Measurements from ENCODE around the gene PDGFC. TPM values are rescaled to one million over a fixed set of nuclear protein-coding genes. Genes with fewer than 3 reads are reported as not detected.

PDGFC gene
- total RNA-seq, 1 donor from 2014 or later = 70.9 TPM

DNA sequence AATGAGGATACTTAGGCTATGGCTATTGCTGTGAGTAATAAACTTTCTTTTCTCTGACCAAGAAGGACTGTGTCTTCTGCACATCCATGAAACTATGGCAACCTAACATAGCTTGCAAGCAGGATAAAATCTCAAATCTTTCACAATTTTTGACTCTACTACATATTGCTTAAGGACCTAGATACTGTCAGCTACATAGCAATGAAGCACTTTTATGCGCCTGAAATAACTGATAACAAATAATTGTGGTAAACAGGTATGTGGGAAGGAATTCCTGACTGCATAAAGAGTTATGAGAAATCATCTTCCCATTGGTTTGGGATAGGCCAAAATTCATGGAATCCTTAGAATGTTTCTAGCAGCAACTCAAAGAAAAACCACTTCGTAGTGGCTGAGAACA, 41.2 kb upstream of the PDGFC start:
- Mint-ChIP-seq H3K27ac (ENCODE audit: unreplicated experiment) (peak overlapping the region; percentile 42), H3K4me3 (ENCODE audit: unreplicated experiment) (no peak overlapping the region), H3K27me3 (ENCODE audit: low read depth) (no peaks in the 10 kb centered on the region), H3K4me1 (ENCODE audit: low read depth) (peaks cover 27% of the 10 kb centered on the region), H3K36me3 (ENCODE audit: low read depth) (no peaks in the 10 kb centered on the region), H3K9me3 (ENCODE audit: low read depth) (no peaks in the 10 kb centered on the region)
- TF ChIP-seq, protein P1, sequence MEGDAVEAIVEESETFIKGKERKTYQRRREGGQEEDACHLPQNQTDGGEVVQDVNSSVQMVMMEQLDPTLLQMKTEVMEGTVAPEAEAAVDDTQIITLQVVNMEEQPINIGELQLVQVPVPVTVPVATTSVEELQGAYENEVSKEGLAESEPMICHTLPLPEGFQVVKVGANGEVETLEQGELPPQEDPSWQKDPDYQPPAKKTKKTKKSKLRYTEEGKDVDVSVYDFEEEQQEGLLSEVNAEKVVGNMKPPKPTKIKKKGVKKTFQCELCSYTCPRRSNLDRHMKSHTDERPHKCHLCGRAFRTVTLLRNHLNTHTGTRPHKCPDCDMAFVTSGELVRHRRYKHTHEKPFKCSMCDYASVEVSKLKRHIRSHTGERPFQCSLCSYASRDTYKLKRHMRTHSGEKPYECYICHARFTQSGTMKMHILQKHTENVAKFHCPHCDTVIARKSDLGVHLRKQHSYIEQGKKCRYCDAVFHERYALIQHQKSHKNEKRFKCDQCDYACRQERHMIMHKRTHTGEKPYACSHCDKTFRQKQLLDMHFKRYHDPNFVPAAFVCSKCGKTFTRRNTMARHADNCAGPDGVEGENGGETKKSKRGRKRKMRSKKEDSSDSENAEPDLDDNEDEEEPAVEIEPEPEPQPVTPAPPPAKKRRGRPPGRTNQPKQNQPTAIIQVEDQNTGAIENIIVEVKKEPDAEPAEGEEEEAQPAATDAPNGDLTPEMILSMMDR (IDR thresholded peaks at IDR 0.05) = no peak
- no peak for DNase-seq (ENCODE audit: low spot score)

DNA sequence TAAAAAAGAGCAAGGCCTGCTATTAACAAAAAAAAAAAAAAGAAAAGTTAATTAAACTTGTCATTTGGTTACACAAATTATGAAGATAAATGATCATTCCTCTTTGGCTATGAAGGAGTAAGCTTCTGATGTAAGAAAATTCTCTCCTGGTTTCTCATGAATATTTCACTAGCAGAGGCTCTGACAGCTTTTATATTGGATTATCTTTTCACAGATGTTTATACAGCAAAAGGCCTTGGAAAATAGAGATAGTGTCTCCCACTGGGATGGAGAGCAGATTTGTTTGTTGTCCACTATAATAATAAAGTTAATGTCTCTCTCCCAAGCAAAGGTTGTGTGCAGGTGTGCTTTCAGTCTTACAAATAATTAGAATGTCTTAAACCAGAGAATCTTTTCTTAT, 40.7 kb upstream of the PDGFC start:
- peaks cover 27% of the 10 kb centered on the region for H3K4me1 Mint-ChIP-seq (ENCODE audit: low read depth)
- TF ChIP-seq, protein P1 (IDR thresholded peaks at IDR 0.05) = no peak
- DNase-seq (ENCODE audit: low spot score) = no peak
- no peaks in the 10 kb centered on the region for H3K27me3 Mint-ChIP-seq (ENCODE audit: low read depth)
- H3K4me3 Mint-ChIP-seq (ENCODE audit: unreplicated experiment) = no peak overlapping the region
- H3K27ac Mint-ChIP-seq (ENCODE audit: unreplicated experiment) = peak overlapping the region; percentile 42
- H3K9me3 Mint-ChIP-seq (ENCODE audit: low read depth) = no peaks in the 10 kb centered on the region
- no peaks in the 10 kb centered on the region for H3K36me3 Mint-ChIP-seq (ENCODE audit: low read depth)

DNA sequence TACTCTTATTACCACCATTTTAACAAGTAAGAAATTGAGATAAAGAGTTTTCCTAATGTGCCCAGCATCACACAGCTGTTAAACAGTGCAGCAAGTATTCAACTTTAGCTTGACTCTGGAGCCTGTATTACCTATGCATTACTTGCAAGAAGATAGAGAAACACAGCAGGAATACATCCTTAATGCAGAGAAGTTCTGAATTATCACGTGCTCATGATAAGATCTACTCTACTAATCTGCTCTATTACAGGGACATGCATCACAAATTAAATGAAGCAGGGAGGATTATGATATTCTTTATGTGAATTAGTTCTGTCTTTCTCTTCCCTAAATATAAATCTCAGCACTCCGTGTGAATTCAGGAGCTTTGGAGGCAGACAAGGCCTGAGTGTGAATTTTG, 39.0 kb upstream of the PDGFC start:
- Mint-ChIP-seq H3K9me3 (ENCODE audit: low read depth) (no peaks in the 10 kb centered on the region), H3K27ac (ENCODE audit: unreplicated experiment) (no peak overlapping the region), H3K4me1 (ENCODE audit: low read depth) (peaks cover 26% of the 10 kb centered on the region), H3K36me3 (ENCODE audit: low read depth) (no peaks in the 10 kb centered on the region), H3K4me3 (ENCODE audit: unreplicated experiment) (no peak overlapping the region), H3K27me3 (ENCODE audit: low read depth) (no peaks in the 10 kb centered on the region)
- DNase-seq (ENCODE audit: low spot score) = no peak
- TF ChIP-seq, protein P1 (IDR thresholded peaks at IDR 0.05) = no peak

DNA sequence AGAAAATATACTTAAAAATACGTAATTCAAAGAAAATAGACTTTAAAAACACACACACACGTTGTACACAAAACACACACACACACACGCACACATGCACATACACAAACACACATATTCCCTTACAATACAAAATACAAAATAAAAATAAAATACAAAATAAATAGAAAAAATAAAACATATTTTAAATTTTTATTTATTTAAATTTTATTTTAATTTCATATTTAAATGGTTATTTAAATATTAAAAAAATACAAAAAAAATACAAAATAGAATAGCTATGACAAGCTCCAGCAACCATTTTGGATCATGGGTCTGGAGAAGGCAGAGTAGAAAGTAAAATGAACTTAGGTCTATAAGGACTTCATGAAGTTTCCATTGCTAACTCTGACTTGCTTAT, 34.2 kb upstream of the PDGFC start:
- Mint-ChIP-seq H3K27ac (ENCODE audit: unreplicated experiment) (no peak overlapping the region), H3K4me3 (ENCODE audit: unreplicated experiment) (no peak overlapping the region), H3K9me3 (ENCODE audit: low read depth) (peaks cover 6% of the 10 kb centered on the region), H3K4me1 (ENCODE audit: low read depth) (peaks cover 26% of the 10 kb centered on the region), H3K36me3 (ENCODE audit: low read depth) (no peaks in the 10 kb centered on the region), H3K27me3 (ENCODE audit: low read depth) (no peaks in the 10 kb centered on the region)
- TF ChIP-seq, protein P1 (IDR thresholded peaks at IDR 0.05) = no peak
- DNase-seq (ENCODE audit: low spot score) = no peak

DNA sequence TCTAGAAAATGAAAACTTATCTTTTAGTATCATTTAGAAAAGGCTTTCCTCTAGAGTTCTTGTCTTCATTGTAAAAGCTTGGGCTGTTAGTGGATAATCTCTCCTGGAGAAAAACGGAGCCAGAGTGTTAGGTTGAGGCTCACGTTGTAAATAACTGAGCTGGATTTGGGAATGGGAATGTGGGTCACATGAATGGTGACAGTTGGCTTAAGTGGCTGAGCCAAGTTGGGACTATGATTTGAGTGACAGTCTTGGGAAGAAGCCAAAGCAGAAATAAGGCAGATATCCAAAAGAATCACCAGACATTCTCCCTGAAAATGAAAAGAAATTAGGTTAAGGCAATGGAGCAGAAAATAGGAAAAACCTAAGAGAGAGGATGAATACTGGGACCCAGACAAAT, 33.6 kb upstream of the PDGFC start:
- Mint-ChIP-seq H3K27me3 (ENCODE audit: low read depth) (no peaks in the 10 kb centered on the region), H3K9me3 (ENCODE audit: low read depth) (peaks cover 6% of the 10 kb centered on the region), H3K4me1 (ENCODE audit: low read depth) (peaks cover 27% of the 10 kb centered on the region), H3K4me3 (ENCODE audit: unreplicated experiment) (no peak overlapping the region), H3K36me3 (ENCODE audit: low read depth) (no peaks in the 10 kb centered on the region), H3K27ac (ENCODE audit: unreplicated experiment) (peak overlapping the region; percentile 76)
- TF ChIP-seq, protein P1 (IDR thresholded peaks at IDR 0.05) = no peak
- DNase-seq (ENCODE audit: low spot score) = no peak
